Measurements from ENCODE around the gene CSHL1.
"Not testable (repeated sequence)": the region's sequence is repeated elsewhere in the genome, so short reads cannot be mapped to it uniquely, and the experiment has no call there.

Gene CSHL1

GRCh38 chr17:63940584-63940983 lies 29.5 kb upstream of the CSHL1 start:
- no peak for DNase-seq (ENCODE audit: low read depth, low spot score)

- no peak for DNase-seq (ENCODE audit: low read depth, low spot score)
These were observed 28.8 kb upstream of the CSHL1 start for GRCh38 chr17:63939884-63940283.

- DNase-seq (ENCODE audit: low read depth, low spot score), result no peak
These were observed 28.3 kb upstream of the CSHL1 start for GRCh38 chr17:63939401-63939800.

- DNase-seq (ENCODE audit: low read depth, low spot score), result no peak
These were observed 26.9 kb upstream of the CSHL1 start for GRCh38 chr17:63937920-63938319.

- no peak for DNase-seq (ENCODE audit: low read depth, low spot score)
These were observed 26.3 kb upstream of the CSHL1 start for GRCh38 chr17:63937319-63937718.

DNA sequence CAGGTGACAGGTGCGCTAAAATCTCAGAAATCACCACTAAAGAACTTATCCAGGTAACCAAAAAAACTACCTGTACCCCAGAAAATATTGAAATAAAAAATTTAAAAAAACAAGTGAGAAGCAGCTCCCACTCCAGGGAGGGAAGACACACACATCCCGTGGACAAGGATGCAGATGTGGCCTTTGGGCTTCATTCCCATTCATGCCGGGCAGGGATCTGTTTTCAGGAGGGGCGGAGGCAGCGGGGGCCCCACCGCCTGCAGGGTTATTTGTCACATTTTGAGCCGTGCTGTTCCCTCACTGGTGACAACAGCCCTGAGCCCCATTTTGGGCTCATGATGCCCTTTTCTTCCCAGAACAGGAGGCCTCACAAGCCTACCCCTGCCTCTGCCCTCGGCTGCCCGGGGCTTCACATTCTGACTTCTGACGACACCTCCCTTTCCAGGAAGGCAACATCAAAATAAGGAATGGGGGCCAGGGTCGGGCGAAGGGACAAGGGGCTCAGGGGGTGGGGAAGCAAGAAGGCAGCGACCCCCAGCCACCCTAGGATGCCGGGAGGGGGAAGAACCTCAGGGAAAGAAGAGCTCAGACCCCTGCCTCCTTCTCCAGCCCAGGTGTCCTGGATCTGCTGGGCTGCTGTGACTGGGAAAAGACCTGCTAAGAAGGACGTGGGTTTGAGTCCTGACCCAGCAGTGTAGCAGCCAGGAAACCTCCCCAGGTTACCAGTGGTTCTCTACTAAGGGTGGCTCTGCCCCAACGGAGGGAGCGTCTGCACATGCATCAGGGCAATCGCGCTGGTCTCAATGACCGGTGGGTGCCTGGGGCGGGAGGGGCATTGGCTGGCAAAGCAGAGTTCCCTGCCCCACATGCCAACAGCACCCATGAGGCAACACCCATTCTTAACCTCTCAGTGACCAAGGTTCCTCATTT lies 23.4 kb upstream of the CSHL1 start:
- no peak for DNase-seq (ENCODE audit: low read depth, low spot score)

- no peak for DNase-seq (ENCODE audit: low read depth, low spot score)
These were observed 22.5 kb upstream of the CSHL1 start for GRCh38 chr17:63933598-63933997.

GRCh38 chr17:63932721-63933120 lies 21.7 kb upstream of the CSHL1 start:
- DNase-seq (ENCODE audit: low read depth, low spot score), result no peak

- no peak for DNase-seq (ENCODE audit: low read depth, low spot score)
These were observed 21.0 kb upstream of the CSHL1 start, which contains the start of gene CD79B for GRCh38 chr17:63931981-63932561. TSS of gene CD79B (minus strand) at chr17:63932331. CDS start at chr17:63932261, 70 bp downstream.

DNA sequence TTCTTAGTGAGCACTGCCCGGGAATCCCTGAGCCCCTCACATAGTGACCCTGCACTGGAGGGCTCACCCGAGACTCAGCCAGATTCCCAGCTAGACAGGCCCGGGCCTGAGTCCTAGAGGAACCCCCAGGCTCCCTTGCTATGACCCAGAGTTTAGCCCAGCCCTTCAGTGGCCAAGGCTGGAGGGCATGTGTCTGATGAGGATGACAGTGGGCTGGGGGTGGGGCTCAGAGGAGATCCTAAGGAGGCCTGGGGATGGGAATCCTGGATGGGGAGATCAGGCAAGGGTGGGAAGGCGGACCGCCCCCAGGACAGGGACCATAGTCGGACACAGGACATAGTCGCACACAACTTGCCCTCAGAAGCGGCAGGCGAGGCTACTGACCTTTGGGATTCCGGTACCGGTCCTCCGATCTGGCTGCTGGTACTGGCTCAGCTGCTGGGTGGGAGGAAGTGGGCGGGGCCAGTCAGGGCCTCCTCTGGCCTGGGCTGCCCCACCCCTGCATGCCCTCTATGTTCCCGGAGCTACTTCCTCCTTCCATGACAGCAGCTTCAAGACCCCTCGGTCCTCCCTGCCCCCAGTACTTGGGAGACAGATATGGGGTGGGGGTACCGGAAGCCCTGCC lies 20.0 kb upstream of the CSHL1 start:
- DNase-seq (ENCODE audit: low read depth, low spot score), result no peak

DNA sequence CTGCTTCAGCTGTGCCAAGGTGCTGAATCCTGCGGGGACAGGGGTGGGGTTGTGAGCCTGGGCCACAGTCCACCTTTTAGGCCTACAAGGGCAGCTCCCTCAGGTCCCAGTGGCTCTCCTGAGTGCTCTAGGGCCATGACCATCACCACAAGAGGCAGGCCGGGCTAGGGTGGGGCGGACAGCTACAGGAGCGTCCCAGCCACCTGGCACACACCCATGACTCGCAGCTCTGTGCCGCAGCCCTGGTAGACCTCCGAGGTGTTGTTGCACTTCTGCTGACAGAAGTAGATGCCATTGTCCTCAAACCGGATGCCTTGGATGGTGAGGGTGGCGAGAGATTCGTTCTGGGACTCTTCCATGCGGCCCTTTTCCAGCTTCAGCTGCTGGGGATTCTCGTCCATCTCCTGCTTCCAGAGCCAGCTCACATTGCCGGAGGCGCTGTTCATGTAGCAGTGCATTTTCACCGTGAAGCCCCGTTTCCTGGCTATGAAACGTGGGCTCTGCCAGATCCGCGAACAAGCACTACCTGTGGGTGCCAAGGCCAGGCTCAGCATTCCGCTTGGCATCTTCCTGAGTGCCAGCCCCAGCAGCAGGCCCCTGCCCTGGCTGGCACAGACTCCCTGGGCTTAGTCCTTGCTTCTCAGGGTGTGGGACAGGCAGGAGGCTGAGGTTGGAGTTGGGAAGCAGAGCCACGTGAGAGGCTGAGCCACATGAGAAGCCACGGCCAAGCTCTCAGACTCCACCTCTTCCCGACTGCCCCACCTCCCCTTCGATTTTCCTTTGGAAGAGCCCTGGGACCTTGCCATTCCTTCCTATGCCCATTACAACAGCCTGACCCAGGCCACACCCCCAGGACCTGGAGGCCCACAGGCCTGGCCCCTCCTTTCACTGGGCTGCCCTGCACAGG lies 19.1 kb upstream of the CSHL1 start:
- DNase-seq (ENCODE audit: low read depth, low spot score), result no peak

GRCh38 chr17:63928966-63929695 lies 18.1 kb upstream of the CSHL1 start:
- no peak for DNase-seq (ENCODE audit: low read depth, low spot score)

- no peak for DNase-seq (ENCODE audit: low read depth, low spot score)
These were observed 17.2 kb upstream of the CSHL1 start for GRCh38 chr17:63928172-63928666.

- no peak for DNase-seq (ENCODE audit: low read depth, low spot score)
These were observed 16.6 kb upstream of the CSHL1 start for GRCh38 chr17:63927464-63928171.

GRCh38 chr17:63926164-63926563 lies 15.1 kb upstream of the CSHL1 start:
- DNase-seq (ENCODE audit: low read depth, low spot score), result no peak

DNA sequence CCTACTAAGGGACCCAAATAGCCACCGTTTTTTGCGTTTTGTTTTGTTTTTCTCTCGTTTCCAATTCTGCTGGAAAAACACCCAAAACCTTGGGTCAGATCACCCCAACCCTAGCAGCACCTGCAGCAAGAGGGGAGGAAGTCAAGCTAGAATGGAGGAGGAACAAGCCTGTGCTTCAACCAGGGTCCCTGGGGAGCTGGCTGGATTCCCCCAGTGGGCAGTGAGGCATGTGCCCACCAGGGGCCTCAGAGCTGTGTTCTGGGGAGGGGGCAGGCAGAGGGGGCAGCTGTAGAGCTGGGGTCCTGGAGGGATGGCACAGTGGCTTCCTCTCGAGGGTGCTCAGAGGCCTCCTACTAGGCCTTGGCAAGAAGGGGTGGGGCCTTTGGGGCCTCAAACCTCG lies 14.6 kb upstream of the CSHL1 start:
- no peak for DNase-seq (ENCODE audit: low read depth, low spot score)

GRCh38 chr17:63922402-63922801 lies 11.3 kb upstream of the CSHL1 start:
- not testable (repeated sequence) for DNase-seq (ENCODE audit: low read depth, low spot score)

- DNase-seq (ENCODE audit: low read depth, low spot score), result not testable (repeated sequence)
These were observed 9.7 kb upstream of the CSHL1 start for GRCh38 chr17:63920779-63921178.

DNA sequence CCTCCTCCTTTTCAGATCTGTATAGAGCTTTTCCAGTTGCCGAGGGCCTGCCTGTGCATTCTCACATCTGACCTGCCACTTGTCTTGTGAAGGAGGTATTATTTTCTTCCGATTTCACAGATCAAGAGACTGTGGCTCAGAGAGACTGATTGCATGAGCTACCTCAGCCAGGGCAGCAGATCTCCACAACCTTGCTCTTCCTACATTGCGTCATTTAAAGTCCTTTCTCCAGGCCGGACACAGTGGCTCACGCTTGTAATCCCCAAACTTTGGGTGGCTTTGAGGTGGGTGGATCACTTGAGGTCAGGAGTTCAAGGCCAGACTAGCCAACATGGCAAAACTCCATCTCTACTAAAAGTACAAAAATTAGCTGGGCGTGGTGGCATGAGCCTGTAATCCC lies 9.0 kb upstream of the CSHL1 start:
- DNase-seq (ENCODE audit: low read depth, low spot score), result not testable (repeated sequence)

DNA sequence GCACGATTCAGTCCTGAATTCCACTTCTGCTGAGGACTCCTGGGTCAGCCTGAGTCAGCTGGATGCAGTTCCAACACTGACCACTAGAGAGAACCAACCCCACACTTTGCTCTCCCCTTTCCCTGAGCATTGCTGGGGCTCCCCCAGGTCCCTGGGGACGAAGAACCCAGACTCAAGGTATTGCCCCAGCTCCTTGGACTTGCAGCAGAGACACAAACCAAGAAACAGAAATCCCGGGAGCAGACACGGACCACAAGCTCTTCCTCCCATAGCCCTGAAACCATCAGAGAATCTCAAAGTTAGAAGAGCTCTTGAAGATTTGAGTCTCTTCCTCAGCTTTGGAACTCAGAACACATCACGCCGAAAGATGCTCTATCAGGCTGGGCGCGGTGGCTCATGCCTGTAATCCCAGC lies 8.3 kb upstream of the CSHL1 start:
- DNase-seq (ENCODE audit: low read depth, low spot score), result peak; percentile 44
